Measurements from ENCODE around the gene SYT3. TPM values are rescaled to one million over a fixed set of nuclear protein-coding genes. Genes with fewer than 3 reads are reported as not detected.

Gene SYT3
- total RNA-seq, 4 donors from 2014 or later: 0.09 TPM; not detected in 3

DNA sequence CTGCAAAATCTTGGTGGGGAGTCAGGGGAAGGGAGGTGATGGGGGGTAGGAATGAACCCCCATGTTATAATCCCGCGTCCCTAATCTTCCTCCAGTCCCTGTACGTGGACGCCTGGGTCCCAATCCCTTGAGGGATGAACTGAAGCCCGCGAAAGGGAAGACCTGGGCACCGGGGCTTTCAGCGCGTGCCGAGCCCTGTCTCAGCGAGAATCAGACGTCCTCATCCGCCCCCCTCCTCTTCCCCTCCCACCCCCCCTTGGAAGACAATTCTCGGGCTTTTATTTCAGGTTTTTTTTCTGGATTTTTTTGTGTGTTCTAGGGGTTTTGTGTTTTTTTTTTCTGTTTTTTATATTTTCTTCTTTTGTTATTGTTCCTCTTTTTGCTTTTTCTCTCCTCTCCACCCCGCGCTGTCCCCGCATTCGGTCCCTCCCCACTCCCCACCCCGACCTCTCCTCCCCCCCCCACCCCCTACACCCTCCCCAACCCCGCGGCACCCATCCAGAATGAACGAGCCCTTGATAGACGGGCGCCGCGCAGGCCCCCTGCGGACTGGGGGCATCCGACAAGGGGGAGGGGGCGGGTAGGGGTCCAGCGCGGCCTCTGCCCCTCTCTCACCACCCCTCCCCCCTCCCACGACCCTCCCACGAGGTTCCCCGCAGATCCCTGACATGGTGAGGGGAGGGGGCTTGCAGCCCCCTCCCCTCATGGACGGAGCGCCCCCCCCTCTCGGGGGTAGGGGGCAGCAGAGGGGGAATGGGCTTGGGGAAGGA is 19.8 kb upstream of the SYT3 start:
- intact Hi-C loops (cut with DNase I; ENCODE audit: low total_unique reads): no loop called here
- ATAC-seq (no peak), DNase-seq (no peak)
- Histone ChIP-seq H3K4me3 (no peak overlapping the region), H3K27me3 (peaks cover 38 to 50% (median 42%) of the 10 kb centered on the region in 3 donors), H3K27ac (no peak overlapping the region), H3K9me3 (no peaks in the 10 kb centered on the region), H3K4me1 (no peaks in the 10 kb centered on the region), H3K36me3 (no peaks in the 10 kb centered on the region)
- in situ Hi-C loops (cut with MboI; ENCODE audit: low sequenced_read_pairs in 4 of 4): no loop called here
- TF ChIP-seq, protein P1, sequence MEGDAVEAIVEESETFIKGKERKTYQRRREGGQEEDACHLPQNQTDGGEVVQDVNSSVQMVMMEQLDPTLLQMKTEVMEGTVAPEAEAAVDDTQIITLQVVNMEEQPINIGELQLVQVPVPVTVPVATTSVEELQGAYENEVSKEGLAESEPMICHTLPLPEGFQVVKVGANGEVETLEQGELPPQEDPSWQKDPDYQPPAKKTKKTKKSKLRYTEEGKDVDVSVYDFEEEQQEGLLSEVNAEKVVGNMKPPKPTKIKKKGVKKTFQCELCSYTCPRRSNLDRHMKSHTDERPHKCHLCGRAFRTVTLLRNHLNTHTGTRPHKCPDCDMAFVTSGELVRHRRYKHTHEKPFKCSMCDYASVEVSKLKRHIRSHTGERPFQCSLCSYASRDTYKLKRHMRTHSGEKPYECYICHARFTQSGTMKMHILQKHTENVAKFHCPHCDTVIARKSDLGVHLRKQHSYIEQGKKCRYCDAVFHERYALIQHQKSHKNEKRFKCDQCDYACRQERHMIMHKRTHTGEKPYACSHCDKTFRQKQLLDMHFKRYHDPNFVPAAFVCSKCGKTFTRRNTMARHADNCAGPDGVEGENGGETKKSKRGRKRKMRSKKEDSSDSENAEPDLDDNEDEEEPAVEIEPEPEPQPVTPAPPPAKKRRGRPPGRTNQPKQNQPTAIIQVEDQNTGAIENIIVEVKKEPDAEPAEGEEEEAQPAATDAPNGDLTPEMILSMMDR (IDR thresholded peaks at IDR 0.05 in 4 of 5, conservative IDR thresholded peaks at IDR 0.05 in 1 of 5): no peak
- TF ChIP-seq POLR2A (IDR thresholded peaks at IDR 0.05): no peak

GRCh38 chr19:50658441-50659317 is 19.0 kb upstream of the SYT3 start:
- Histone ChIP-seq H3K9me3 (no peaks in the 10 kb centered on the region), H3K36me3 (no peaks in the 10 kb centered on the region), H3K4me1 (no peaks in the 10 kb centered on the region), H3K27me3 (peaks cover 37 to 50% (median 42%) of the 10 kb centered on the region in 3 donors), H3K4me3 (peak overlapping the region in 1 of 4 donors; percentile 15), H3K27ac (no peak overlapping the region)
- TF ChIP-seq, protein P1 (IDR thresholded peaks at IDR 0.05 in 4 of 5, conservative IDR thresholded peaks at IDR 0.05 in 1 of 5): no peak
- TF ChIP-seq POLR2A (IDR thresholded peaks at IDR 0.05): no peak
- DNase-seq (no peak), ATAC-seq (no peak)
- intact Hi-C loops (cut with DNase I; ENCODE audit: low total_unique reads): no loop called here
- in situ Hi-C loops (cut with MboI; ENCODE audit: low sequenced_read_pairs in 4 of 4): no loop called here

DNA sequence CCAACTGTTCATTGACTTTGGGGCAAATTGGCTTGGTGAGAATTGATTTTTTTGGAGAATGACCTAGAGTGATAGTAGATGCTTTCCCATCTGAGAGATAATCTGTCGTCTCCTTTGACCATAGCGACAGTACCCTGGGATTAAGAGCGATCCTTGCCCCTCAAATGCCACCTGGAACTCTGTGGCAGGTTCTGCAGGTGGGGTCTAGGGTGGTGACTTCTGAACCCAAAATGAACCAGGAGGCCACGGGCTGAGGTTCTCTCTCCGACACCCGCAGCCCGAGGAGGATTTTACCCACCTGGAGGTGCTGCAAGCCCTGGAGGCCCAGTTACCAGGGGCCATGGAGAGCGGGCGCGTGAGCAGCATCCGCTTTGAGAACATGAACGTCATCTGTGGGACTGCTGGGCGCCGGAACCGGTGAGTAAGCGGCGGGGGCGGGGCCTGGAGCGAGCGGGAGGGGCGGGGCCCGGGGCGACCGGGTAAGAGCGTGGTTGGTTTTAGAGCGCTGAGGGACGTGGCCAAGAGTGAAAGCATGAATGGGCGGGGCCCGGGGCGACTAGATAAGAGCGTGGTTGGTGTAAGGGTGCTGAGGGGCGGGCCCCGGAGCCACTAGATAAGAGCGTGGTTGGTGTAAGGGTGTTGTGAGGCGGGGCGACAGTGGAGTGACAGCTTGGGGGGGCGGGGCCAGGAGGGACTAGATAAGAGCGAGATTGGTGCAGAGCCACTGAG is 18.2 kb upstream of the SYT3 start:
- Histone ChIP-seq H3K9me3 (no peaks in the 10 kb centered on the region), H3K27ac (no peak overlapping the region), H3K27me3 (peaks cover 37 to 50% (median 42%) of the 10 kb centered on the region in 3 donors), H3K4me3 (peak overlapping the region in 1 of 4 donors; percentile 15), H3K36me3 (no peaks in the 10 kb centered on the region), H3K4me1 (no peaks in the 10 kb centered on the region)
- DNase-seq (peak; percentile 16 to 39), ATAC-seq (peak in 1 of 2 donors; percentile 62)
- TF ChIP-seq, protein P1 (IDR thresholded peaks at IDR 0.05 in 4 of 5, conservative IDR thresholded peaks at IDR 0.05 in 1 of 5): no peak
- no peak for TF ChIP-seq POLR2A (IDR thresholded peaks at IDR 0.05)
- intact Hi-C loops (cut with DNase I; ENCODE audit: low total_unique reads) (no loop called here), in situ Hi-C loops (cut with MboI; ENCODE audit: low sequenced_read_pairs in 4 of 4) (no loop called here)

- in situ Hi-C loops (cut with MboI; ENCODE audit: low sequenced_read_pairs in 4 of 4): no loop called here
- ATAC-seq: no peak
- Histone ChIP-seq H3K4me1 (no peaks in the 10 kb centered on the region), H3K4me3 (no peak overlapping the region), H3K27ac (no peak overlapping the region), H3K9me3 (no peaks in the 10 kb centered on the region), H3K27me3 (peaks cover 35 to 52% (median 42%) of the 10 kb centered on the region in 3 donors), H3K36me3 (no peaks in the 10 kb centered on the region)
- intact Hi-C loops (cut with DNase I; ENCODE audit: low total_unique reads): no loop called here
- TF ChIP-seq POLR2A (IDR thresholded peaks at IDR 0.05): no peak
- TF ChIP-seq, protein P1 (IDR thresholded peaks at IDR 0.05 in 4 of 5, conservative IDR thresholded peaks at IDR 0.05 in 1 of 5): no peak
- DNase-seq: no peak
Measured at GRCh38 chr19:50657222-50657669, 17.6 kb upstream of the SYT3 start.

All from gastrocnemius medialis (tissue), 4 donors.